Neural progenitor cell (in vitro differentiated cells): ENCODE measurements around the gene LRP3. TPM values are rescaled to one million over a fixed set of nuclear protein-coding genes. Genes with fewer than 3 reads are reported as not detected.
"Not testable (repeated sequence)": the region's sequence is repeated elsewhere in the genome, so short reads cannot be mapped to it uniquely, and the experiment has no call there.

Source experiments
- DNase-seq: peaks from one replicate; pipeline ENCODE4 v3.0.0-alpha.2; 2016; ENCODE audit warnings: low spot score
- H2AFZ ChIP-seq: fragments of 200-600 bp; sonication (generic); replicated peaks from 2 replicates; pipeline ENCODE4 v1.6.1; 2016; ENCODE audit warnings: antibody characterized with exemption
- H3F3A ChIP-seq: fragments of 200-600 bp; sonication (generic); 2 replicates; pipeline ENCODE4 v1.6.1; 2016; ENCODE audit warnings: antibody characterized with exemption, low read depth
- H3K27ac ChIP-seq: fragments of 200-600 bp; sonication (generic); 2 replicates; pipeline ENCODE4 v1.5.1; 2016; ENCODE audit warnings: mild to moderate bottlenecking
- H3K27me3 ChIP-seq: fragments of 200-600 bp; sonication (generic); 2 replicates; pipeline ENCODE4 v1.6.1; 2016; ENCODE audit warnings: mild to moderate bottlenecking, moderate library complexity
- H3K36me3 ChIP-seq: fragments of 200-600 bp; sonication (generic); 2 replicates; pipeline ENCODE4 v1.5.1; 2016
- H3K4me1 ChIP-seq: fragments of 200-600 bp; sonication (generic); 2 replicates; pipeline ENCODE4 v1.6.1; 2016; ENCODE audit warnings: mixed run types
- H3K4me2 ChIP-seq: fragments of 200-600 bp; sonication (generic); 2 replicates; pipeline ENCODE4 v1.6.1; 2016
- H3K4me3 ChIP-seq: fragments of 200-600 bp; sonication (generic); 2 replicates; pipeline ENCODE4 v1.5.1; 2016
- H3K79me2 ChIP-seq: fragments of 200-600 bp; sonication (generic); 2 replicates; pipeline ENCODE4 v1.6.1; 2016; ENCODE audit warnings: low read depth
- H3K9ac ChIP-seq: fragments of 200-600 bp; sonication (generic); 2 replicates; pipeline ENCODE4 v1.6.1; 2016
- H3K9me3 ChIP-seq: fragments of 200-600 bp; sonication (generic); 2 replicates; pipeline ENCODE4 v1.5.1; 2016; ENCODE audit warnings: low read depth
- H4K20me1 ChIP-seq: fragments of 200-600 bp; sonication (generic); 2 replicates; pipeline ENCODE4 v1.6.1; 2016; ENCODE audit warnings: low read depth
- H3K27ac Mint-ChIP-seq: 3 replicates; pipeline ENCODE4 v1.8.0; 2021; ENCODE audit warnings: mixed read lengths
- H3K27me3 Mint-ChIP-seq: 2 replicates; pipeline ENCODE4 v1.8.0; 2022; ENCODE audit warnings: low read depth, mild to moderate bottlenecking, inconsistent platforms, moderate library complexity, mixed read lengths; ENCODE audit not compliant: insufficient read depth
- H3K36me3 Mint-ChIP-seq: 3 replicates; pipeline ENCODE4 v1.8.0; 2021; ENCODE audit warnings: mixed read lengths
- H3K4me1 Mint-ChIP-seq: 3 replicates; pipeline ENCODE4 v1.8.0; 2021; ENCODE audit warnings: mixed read lengths
- H3K4me3 Mint-ChIP-seq: 3 replicates; pipeline ENCODE4 v1.8.0; 2021; ENCODE audit warnings: mild to moderate bottlenecking, moderate library complexity, mixed read lengths
- H3K9me3 Mint-ChIP-seq: 3 replicates; pipeline ENCODE4 v1.8.0; 2020; ENCODE audit warnings: mixed read lengths
- EZH2 ChIP-seq: fragments of 200-600 bp; sonication (generic); IDR thresholded peaks from 2 replicates; pipeline ENCODE4 v1.6.1; 2017; ENCODE audit warnings: antibody characterized with exemption, mild to moderate bottlenecking, moderate library complexity
- EZH2phosphoT487 ChIP-seq: fragments of 200-600 bp; sonication (generic); IDR thresholded peaks from 2 replicates; pipeline ENCODE4 v1.6.1; 2017; ENCODE audit warnings: antibody characterized with exemption
- total RNA-seq: library from RNA; depleted of rRNA; stranded (reverse); fragments of >200 nt; gene quantifications from 2 replicates; pipeline ENCODE4 v1.2.3, GENCODE V29; 2015; ENCODE audit warnings: low replicate concordance
- TF ChIP-seq, protein P1 (sequence below): fragments of 200-600 bp; sonication (generic); IDR thresholded peaks from 2 replicates; pipeline ENCODE4 v1.5.1; 2017; ENCODE audit warnings: antibody characterized with exemption, mild to moderate bottlenecking

LRP3 gene
- total RNA-seq, 1 donor from 2014 or later, result 7.5 TPM

- no peak for DNase-seq
- no peak overlapping the region for H3K9ac ChIP-seq
- H3K36me3 ChIP-seq, result no peaks in the 10 kb centered on the region
- peaks cover 12% of the 10 kb centered on the region for H3K4me1 ChIP-seq
- no peaks in the 10 kb centered on the region for H3K9me3 ChIP-seq
- peaks cover 2% of the 10 kb centered on the region for H3K36me3 Mint-ChIP-seq
- H3K4me3 Mint-ChIP-seq, result no peak overlapping the region
- H3K27ac Mint-ChIP-seq, result no peak overlapping the region
- H2AFZ ChIP-seq, result no peak overlapping the region
- no peaks in the 10 kb centered on the region for H3K79me2 ChIP-seq
- TF ChIP-seq, protein P1, sequence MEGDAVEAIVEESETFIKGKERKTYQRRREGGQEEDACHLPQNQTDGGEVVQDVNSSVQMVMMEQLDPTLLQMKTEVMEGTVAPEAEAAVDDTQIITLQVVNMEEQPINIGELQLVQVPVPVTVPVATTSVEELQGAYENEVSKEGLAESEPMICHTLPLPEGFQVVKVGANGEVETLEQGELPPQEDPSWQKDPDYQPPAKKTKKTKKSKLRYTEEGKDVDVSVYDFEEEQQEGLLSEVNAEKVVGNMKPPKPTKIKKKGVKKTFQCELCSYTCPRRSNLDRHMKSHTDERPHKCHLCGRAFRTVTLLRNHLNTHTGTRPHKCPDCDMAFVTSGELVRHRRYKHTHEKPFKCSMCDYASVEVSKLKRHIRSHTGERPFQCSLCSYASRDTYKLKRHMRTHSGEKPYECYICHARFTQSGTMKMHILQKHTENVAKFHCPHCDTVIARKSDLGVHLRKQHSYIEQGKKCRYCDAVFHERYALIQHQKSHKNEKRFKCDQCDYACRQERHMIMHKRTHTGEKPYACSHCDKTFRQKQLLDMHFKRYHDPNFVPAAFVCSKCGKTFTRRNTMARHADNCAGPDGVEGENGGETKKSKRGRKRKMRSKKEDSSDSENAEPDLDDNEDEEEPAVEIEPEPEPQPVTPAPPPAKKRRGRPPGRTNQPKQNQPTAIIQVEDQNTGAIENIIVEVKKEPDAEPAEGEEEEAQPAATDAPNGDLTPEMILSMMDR, result no peak
- TF ChIP-seq EZH2phosphoT487, result no peak
- TF ChIP-seq EZH2, result no peak
- no peaks in the 10 kb centered on the region for H3K9me3 Mint-ChIP-seq
- no peak overlapping the region for H3K4me3 ChIP-seq
- H3F3A ChIP-seq, result peaks cover 4% of the 10 kb centered on the region
- H3K27ac ChIP-seq, result no peak overlapping the region
- no peaks in the 10 kb centered on the region for H4K20me1 ChIP-seq
- peaks cover 33% of the 10 kb centered on the region for H3K27me3 ChIP-seq
- H3K4me2 ChIP-seq, result no peak overlapping the region
- peaks cover 11% of the 10 kb centered on the region for H3K4me1 Mint-ChIP-seq
- H3K27me3 Mint-ChIP-seq, result peaks cover 24% of the 10 kb centered on the region
These were observed 26.6 kb downstream of the LRP3 start for GRCh38 chr19:33220735-33221134.

GRCh38 chr19:33221638-33222037, 27.5 kb downstream of the LRP3 start:
- Mint-ChIP-seq H3K9me3 (peaks cover 7% of the 10 kb centered on the region), H3K4me1 (peaks cover 13% of the 10 kb centered on the region), H3K4me3 (no peak overlapping the region), H3K36me3 (peaks cover 2% of the 10 kb centered on the region), H3K27me3 (peaks cover 28% of the 10 kb centered on the region), H3K27ac (no peak overlapping the region)
- TF ChIP-seq EZH2phosphoT487, result no peak
- TF ChIP-seq EZH2, result no peak
- TF ChIP-seq, protein P1, result no peak
- H3K79me2 ChIP-seq, result no peaks in the 10 kb centered on the region
- H3K27me3 ChIP-seq, result peaks cover 42% of the 10 kb centered on the region
- H3K36me3 ChIP-seq, result no peaks in the 10 kb centered on the region
- H4K20me1 ChIP-seq, result no peaks in the 10 kb centered on the region
- no peak overlapping the region for H3K4me3 ChIP-seq
- no peak overlapping the region for H2AFZ ChIP-seq
- no peak overlapping the region for H3K4me2 ChIP-seq
- H3K9me3 ChIP-seq, result no peaks in the 10 kb centered on the region
- no peak overlapping the region for H3K9ac ChIP-seq
- H3K4me1 ChIP-seq, result peaks cover 14% of the 10 kb centered on the region
- peaks cover 11% of the 10 kb centered on the region for H3F3A ChIP-seq
- no peak overlapping the region for H3K27ac ChIP-seq
- no peak for DNase-seq

GRCh38 chr19:33222255-33222654, 28.1 kb downstream of the LRP3 start:
- Mint-ChIP-seq H3K4me1 (peaks cover 13% of the 10 kb centered on the region), H3K27me3 (peaks cover 31% of the 10 kb centered on the region)
- H3K4me3 Mint-ChIP-seq, H3K9me3 Mint-ChIP-seq, H3K36me3 Mint-ChIP-seq, H3K27ac ChIP-seq, H3K9me3 ChIP-seq, H3K4me3 ChIP-seq, H3K36me3 ChIP-seq, H3K27ac Mint-ChIP-seq, DNase-seq, H4K20me1 ChIP-seq, H2AFZ ChIP-seq, H3K79me2 ChIP-seq, H3K4me2 ChIP-seq, H3K9ac ChIP-seq: not testable (repeated sequence)
- Histone ChIP-seq H3K27me3 (peaks cover 48% of the 10 kb centered on the region), H3F3A (peaks cover 14% of the 10 kb centered on the region), H3K4me1 (peaks cover 14% of the 10 kb centered on the region)

DNA sequence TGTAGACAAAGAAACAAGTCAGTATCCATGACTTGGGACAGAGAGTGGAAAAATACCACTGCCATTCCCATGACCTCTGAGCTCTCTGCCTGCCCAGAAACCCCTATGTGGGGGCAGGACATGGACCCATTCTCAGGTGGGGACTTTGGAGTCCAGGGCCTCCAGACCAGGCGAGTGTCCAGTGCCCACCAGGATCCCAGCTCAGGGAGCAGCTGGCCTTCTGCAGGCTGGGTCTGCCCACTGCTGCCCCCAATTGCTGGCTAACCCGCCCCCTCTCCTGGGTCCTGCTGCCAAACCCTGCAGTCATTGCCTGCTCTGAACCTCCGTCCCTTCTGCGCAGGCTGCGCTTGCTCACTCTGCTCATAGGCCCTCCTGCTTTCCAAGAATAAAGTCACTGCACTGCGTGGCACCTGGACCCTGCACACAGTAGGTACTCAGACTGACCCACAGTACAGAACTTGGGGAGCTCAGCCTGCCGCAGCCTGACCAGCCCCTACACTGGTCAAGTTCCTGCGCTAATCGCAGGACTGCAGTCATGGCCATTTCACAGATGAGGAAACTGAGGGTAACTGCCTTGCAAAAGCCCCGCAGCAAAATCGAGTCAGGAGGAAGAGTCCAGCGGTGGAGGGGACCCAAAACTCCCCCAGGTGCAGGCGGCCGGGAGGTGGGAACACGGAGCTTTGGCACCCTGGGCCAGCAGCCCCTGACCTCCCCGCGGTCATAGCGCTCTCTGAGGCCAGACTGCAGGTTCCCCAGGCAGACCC, 30.7 kb downstream of the LRP3 start:
- no peak for DNase-seq
- H3K27me3 Mint-ChIP-seq, result peaks cover 49% of the 10 kb centered on the region
- H3K9ac ChIP-seq, result no peak overlapping the region
- H3K4me1 ChIP-seq, result peaks cover 3% of the 10 kb centered on the region
- H3K27ac Mint-ChIP-seq, result peak overlapping the region; percentile 72
- TF ChIP-seq, protein P1, result no peak
- no peak for TF ChIP-seq EZH2
- no peak for TF ChIP-seq EZH2phosphoT487
- H3K4me3 Mint-ChIP-seq, result peak overlapping the region; percentile 79
- H3K36me3 Mint-ChIP-seq, result peaks cover 2% of the 10 kb centered on the region
- H3K4me1 Mint-ChIP-seq, result peaks cover 10% of the 10 kb centered on the region
- H4K20me1 ChIP-seq, result no peaks in the 10 kb centered on the region
- H3F3A ChIP-seq, result peaks cover 17% of the 10 kb centered on the region
- peaks cover 27% of the 10 kb centered on the region for H3K9me3 Mint-ChIP-seq
- no peaks in the 10 kb centered on the region for H3K79me2 ChIP-seq
- peaks cover 12% of the 10 kb centered on the region for H3K9me3 ChIP-seq
- peak overlapping the region; percentile 59 for H3K4me2 ChIP-seq
- H3K27me3 ChIP-seq, result peaks cover 66% of the 10 kb centered on the region
- H3K27ac ChIP-seq, result no peak overlapping the region
- H3K36me3 ChIP-seq, result no peaks in the 10 kb centered on the region
- peak overlapping the region; percentile 72 for H2AFZ ChIP-seq
- peak overlapping the region; percentile 45 for H3K4me3 ChIP-seq
